Dedifferentiated amniotic fluid mesenchymal stem cell (primary cell): Measurements from ENCODE around the gene MOBP.

Experiments used
- DNase-seq: peaks from one replicate; pipeline ENCODE4 v3.0.0-alpha.2; 2016; ENCODE audit errors: extremely low spot score

MOBP gene

GRCh38 chr3:39541442-39541841 is 74.0 kb downstream of the MOBP start:
- no peak for DNase-seq

GRCh38 chr3:39541917-39542329 is 74.4 kb downstream of the MOBP start:
- peak; percentile 31 for DNase-seq

- DNase-seq, result no peak
These were observed 75.1 kb downstream of the MOBP start for GRCh38 chr3:39542588-39542988.

GRCh38 chr3:39548282-39548681 is 80.8 kb downstream of the MOBP start:
- no peak for DNase-seq

- DNase-seq, result no peak
These were observed 83.0 kb downstream of the MOBP start for GRCh38 chr3:39550354-39551051.
